NCI-H2171 (cell line): ENCODE measurements around the gene ZNF230.
A peak's percentile ranks its signal among the peaks of the same experiment; 100 is the strongest.

Experiments
- DNase-seq: peaks from one replicate; lab custom pipeline; 2025; lab: John Stamatoyannopoulos, UW

ZNF230 gene

DNA sequence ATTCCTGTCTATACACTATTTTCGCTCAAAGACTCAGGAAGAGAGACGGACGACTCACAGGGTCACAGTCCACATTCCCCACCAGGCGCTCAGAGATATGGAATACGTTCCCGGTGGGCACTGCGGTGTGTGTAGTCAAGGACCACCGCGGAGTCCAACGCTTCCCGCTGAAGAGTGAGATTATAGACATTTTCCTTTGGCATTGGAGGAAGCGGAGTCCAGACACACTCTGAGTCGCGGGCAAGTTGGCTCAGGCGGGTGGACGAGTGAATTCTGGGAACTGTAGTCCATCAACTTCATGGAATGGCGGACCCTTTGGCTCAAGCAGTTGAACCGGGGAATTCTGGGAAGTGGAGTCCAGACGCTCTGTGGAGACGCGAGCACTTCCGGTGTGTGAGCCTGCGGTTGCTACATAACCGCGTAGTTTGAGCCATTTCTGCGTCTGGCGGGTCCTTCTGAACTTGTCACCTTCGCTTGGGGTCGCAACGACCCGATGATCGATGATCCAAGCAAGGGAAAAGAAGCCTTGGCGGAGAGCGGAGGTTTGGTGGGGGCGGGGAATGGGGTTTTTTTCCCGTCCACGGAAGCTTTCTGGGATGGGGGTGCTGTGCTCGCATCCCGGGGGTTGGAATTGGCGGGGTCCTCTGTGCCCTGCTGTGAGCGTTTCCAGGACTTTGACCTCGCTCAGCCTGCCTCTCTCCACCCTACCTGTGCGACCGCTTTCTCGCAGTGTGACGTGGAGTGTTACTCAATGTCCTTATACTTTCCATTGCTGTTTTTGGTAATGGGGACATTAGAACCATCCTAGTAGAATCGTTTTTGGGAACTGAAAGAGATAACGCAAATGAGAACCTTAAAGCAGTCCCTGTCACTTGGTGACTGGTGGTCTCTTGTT lies at the start of gene ZNF230:
Gene ZNF230, plus strand, starts transcription at position 392 of the 895 bp plus-strand sequence. CDS start 4,122 bp downstream, outside the sequence.
- DNase-seq: peak; percentile 92

DNA sequence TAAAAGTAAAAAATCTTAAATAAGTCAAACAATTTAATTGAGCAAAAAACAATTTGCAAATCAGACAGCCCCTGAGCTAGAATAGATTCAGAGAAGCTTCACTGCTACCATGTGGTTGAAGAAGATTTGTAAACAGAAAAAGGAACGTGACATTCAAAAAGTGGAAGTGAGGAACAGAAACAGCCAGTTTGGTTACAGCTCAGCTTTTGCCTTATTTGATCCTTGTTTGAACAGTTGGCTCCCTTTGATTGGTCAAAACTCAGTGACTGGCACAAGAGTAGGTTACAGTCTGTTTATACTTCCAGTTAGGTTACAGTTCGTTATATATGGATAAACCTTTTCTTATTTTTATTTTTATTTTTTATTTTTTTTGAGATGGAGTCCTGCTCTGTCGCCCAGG lies 45.9 kb upstream of the ZNF230 start:
- DNase-seq: no peak

DNA sequence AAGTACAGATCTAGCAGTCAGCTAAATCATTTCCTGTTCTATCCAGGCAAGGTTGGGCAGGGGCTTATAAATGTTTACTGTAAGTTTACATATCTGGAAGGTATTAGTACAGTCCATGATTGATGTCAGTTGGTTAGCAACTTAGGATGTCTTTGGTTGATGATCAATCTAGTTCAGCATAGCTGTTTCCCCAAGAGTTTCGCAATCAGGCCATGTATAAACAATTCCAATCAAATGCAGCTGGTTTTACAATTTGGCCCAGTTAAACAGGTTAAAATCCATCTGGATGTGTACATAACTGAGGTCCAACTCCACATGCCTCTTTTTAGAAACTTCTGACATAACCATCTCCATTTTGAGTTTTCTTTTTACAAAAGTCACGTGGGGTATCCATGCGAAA lies 44.9 kb upstream of the ZNF230 start:
- DNase-seq: no peak

DNA sequence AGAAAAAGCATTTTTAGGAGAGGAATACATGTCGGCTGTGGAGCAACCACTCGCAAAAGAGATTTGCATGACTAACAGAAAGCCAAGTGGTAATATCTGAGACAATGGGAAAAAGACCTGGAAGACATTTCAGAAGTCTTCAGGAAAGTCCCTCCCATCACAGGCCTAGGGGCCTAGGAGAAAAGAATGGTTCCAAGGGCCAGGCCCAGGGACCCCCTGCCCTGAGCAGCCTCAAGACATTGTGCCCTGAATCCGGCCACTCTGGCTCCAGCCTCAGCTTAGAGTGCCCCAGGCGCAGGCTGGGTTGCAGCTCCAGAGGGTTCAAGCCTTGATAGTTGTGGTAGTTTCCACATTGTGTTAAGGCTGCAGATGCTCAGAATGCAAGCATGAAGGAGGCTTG lies 42.3 kb upstream of the ZNF230 start:
- DNase-seq: no peak

DNA sequence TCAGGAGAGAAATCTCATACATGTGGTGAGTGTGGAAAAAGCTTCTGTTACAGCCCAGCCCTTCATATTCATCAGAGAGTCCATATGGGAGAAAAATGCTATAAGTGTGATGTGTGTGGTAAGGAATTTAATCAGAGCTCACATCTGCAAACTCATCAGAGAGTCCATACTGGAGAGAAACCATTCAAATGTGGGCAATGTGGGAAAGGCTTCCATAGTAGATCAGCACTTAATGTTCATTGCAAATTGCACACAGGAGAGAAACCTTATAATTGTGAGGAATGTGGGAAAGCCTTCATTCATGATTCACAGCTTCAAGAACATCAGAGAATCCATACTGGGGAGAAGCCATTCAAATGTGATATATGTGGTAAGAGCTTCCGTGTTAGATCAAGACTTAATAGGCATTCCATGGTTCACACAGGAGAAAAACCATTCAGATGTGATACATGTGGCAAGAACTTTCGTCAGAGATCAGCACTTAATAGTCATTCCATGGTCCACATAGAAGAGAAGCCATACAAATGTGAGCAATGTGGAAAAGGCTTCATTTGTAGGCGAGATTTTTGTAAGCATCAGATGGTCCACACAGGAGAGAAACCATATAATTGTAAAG lies 36.6 kb upstream of the ZNF230 start:
- DNase-seq: no peak

DNA sequence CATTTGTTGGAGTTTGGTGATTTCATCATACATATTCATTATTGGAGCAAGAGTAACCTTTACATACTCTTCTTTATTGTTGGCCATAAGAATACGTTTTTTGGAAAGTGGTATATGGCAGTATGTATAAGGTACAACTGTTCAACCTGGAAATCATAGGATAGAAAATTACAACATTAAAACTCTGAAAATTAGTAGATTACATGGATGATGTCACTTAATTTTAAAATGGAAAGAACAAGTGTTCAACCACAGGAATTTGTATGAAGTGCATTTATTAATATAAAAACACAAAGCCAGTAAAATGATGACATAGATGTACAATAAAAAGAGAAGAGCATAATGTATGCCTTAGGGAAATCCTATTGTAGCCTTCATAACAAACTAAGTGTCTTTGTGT lies 26.0 kb upstream of the ZNF230 start:
- DNase-seq: no peak

DNA sequence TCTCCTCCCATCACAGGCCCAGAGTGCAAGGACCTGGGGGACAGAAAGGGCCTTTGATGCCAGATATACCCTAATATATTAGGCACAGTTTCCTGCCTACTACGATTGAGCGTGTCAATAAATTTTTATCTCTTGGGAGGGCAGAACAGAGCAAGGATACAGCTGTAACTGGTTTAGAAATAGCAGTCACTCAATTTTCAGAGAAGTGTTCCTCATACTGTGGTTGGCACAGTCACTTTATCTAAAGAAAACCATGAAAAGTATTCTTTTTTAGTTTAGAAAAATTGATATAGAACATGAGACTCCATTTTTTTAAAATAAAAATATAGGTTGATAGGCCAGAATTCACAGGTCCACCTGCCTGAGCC lies 19.2 kb upstream of the ZNF230 start:
- DNase-seq: no peak

DNA sequence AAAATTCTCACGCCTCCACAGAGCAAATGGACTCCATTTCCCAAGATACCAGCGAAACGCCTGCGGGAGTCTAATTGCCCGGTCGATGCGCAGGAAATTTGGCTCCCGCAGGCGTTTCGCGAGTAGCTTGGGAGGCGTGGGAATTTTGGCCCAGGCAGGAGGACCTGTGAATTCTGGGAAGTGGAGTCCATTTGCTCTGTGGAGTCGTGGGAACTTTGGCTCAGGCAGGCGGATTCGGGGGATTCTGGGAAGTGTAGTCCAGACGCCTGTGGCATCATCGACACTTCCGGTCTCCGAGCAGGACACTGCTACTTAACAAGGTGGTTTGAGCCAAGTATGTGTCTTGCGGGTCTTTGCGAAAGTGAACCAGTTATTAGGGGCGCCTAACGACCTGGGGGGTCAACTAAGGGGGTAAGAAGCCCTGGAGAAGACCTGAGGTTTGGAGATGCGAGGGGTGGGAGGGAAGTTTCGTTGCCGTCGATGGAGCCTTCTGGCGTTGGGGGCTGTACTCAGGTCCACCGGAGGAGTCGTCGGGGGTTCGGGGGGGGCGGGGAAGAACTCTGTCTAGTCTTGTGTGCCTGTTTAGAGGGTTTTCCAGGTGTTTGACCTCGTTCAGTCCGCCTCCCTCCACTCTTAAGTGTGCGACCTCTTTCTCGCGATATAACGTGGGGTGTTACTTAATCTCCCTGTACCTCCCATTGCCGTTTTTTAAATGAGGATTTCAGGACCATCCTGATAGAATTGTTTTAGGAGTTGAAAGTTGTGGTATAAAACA lies 18.7 kb upstream of the ZNF230 start, which contains the start of gene ZNF155:
Gene ZNF155, plus strand, starts transcription at position 277 of the 775 bp plus-strand sequence. CDS start 4,356 bp downstream, outside the sequence.
- DNase-seq: peak; percentile 96

DNA sequence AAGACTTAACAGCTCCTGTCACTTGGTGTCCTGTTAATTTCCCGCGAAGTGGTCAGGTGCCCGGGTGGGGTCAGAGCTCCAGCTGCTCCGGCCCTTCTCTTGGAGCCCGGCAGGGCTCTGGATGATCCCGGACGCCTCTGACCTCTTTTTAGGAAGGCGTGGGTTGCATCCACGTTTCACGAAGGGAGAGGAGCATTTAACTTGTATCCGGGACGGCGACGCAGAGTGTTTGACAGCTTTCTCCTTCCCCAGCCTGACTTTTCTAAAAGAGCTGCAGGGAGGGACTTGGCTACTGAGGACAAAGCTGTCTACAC lies 18.1 kb upstream of the ZNF230 start:
- DNase-seq: no peak

DNA sequence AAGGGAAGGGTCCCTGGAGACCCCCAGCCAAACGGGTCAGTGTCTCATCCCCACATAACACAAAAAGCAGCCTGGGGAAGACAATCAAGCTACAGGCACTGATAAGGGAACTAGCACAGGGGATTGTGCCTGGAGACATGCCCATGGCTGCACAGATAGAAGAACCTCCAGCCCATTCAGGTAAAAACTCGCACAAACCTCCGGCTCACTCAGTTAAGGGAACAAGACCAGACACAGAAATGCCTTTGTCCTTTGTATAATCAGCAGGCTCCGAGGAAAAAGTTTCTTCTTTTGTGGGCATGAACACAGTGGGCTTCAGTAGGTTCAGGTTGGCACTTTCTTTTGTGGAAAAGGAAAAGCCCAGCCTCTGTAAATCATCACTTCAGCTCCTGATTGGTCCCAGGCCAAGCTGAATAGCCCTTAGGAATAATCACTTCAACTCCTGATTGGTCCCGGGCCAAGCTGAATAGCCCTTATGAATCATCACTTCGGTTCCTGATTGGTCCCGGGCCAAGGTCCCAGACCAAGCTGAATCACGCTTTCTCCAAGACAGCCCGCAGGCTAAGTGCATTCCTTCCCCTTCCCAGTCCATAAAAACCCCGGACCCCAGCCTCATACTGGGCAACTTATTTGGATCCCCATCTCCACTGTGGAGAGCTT lies 5.0 kb upstream of the ZNF230 start:
- DNase-seq: no peak

DNA sequence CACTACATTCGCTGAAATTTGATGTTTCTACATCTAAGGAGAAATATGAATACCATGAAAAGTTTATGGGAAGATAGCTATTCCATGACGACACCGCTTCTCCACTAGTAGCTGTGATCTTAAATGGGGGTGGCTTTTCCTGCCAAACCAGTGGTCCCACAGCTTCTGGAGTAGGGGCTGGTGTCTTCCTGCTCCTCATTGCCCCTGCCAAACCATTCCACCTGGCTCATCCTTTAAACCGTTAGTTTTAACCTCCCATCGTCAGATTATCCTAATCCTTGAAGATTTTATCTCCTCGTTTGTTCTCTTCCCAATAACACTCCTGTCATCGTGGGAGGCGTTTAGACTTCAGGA lies 568 bp upstream of the ZNF230 start:
- DNase-seq: no peak

DNA sequence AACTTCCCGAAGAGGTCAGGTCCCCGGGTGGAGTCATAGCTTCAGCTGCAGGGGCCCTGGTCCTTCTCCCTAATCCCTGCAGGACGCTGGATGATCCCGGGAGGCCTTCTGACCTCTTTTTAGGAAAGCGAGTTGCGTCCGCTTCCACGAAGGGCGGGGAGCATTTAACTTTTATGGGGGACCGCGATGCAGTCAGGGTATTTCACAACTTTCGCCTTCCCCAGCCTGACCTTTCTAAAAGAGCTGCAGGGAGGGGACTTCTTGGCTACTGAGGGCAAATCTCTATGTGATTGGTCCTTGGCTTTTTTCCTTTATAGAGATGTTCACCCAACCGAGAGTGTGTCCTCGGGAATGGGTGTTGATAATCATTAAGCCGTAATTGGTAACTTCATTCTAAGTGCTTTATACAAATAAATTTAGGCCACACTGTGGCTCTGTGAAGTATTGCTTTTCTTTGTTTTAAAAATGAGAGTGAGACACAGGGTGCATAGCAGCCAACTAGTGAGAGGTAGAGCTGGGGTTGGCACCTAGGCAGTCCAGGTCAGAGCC lies 778 bp downstream of the ZNF230 start:
- no peak for DNase-seq

DNA sequence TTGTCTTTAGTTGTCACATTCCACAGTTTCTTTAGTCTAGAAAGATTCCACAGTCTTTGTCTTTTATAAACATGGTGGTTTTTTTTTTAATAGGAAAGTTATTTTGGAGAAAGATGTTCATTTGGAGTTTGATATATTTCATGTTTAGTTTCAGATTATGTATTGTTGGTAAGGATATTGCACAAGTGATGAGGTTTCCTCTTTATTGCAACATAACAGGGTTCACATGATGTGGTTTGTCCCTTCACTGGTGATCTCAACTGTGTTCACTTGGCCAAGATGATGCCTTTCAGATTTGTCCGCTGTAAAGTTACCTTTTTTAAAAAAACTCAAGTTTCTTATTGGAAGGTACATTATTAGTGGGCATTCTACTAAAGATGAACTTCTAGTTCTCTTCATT lies 3.2 kb downstream of the ZNF230 start:
- DNase-seq: no peak

DNA sequence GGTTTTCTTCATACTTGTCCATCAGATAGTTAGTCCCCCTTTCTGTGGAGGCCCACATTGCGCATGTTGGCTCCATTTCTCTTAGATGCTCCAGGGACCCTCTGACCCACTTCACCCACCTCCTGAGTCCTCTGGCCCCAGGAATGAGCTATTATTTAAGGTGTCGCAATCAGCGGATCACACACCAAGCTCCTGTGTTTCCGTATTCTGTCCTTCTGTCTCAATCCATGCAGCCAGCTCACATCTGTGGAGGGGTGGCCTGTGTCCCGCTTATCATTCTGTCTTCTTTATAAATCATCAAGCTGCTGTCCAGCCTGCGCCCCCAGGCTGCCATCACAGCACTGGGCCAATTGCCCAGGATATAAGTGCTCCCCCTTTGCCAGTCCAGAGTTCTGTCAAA lies 4.7 kb downstream of the ZNF230 start:
- no peak for DNase-seq

DNA sequence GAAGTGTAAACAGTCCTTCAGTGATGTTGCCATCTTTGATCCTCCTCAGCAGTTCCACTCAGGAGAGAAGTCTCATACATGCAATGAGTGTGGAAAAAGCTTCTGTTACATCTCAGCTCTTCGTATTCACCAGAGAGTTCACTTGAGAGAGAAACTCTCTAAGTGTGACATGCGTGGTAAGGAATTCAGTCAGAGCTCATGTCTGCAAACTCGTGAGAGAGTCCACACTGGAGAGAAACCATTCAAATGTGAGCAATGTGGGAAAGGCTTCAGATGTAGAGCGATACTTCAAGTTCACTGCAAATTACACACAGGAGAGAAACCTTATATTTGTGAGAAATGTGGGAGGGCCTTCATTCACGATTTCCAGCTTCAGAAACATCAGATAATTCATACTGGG lies 7.7 kb downstream of the ZNF230 start:
- no peak for DNase-seq

DNA sequence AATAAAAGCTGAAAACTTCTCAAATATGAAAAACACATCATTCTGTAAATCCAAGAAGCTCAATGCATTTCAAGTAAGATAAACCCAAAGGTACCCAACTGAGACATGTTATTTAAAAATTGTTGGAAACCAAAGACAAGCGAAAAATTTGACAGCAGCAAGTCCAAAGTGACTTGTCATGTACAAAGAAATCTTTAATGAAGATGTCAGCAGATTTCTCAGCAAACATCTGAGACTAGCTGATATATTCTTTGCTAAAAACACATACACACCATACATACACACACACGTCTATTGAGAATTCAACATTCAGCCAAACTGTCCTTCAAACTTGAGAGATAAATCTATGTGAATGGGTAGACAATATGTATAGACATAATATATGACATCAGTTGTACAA lies 16.7 kb downstream of the ZNF230 start:
- DNase-seq: no peak

DNA sequence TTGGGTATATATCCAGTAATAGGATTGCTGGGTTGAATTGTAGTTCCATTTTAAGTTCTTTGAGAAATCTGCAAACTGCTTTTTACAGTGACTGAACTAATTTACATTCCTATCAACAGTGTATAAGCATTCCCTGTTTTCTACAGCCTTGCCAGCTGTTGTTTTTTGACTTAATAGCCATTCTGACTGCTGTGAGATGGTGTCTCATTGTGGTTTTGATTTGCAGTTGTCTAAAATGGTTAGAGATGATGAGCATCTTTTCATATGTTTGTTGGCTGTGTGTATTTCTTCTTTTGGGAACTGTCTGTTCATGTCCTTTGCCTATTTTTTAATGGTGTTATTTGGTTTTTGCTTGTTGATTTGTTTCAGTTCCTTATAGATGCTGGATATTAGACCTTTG lies 18.5 kb downstream of the ZNF230 start:
- DNase-seq: no peak

DNA sequence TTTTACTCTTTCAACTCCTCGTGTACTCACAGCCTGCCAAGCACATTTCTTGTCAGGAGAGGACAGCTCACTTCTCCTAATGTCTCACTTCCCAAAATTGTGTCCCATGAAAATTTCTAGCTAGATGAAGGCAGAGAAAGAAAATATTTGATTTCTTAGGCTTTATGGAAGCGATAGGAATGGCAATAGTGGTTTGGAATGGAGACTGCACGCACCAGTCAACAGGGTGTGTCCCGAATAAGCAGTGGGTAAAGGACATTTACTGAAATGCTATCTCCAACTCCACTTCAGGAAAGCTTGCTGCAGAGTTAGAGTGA lies 22.1 kb downstream of the ZNF230 start:
- no peak for DNase-seq

DNA sequence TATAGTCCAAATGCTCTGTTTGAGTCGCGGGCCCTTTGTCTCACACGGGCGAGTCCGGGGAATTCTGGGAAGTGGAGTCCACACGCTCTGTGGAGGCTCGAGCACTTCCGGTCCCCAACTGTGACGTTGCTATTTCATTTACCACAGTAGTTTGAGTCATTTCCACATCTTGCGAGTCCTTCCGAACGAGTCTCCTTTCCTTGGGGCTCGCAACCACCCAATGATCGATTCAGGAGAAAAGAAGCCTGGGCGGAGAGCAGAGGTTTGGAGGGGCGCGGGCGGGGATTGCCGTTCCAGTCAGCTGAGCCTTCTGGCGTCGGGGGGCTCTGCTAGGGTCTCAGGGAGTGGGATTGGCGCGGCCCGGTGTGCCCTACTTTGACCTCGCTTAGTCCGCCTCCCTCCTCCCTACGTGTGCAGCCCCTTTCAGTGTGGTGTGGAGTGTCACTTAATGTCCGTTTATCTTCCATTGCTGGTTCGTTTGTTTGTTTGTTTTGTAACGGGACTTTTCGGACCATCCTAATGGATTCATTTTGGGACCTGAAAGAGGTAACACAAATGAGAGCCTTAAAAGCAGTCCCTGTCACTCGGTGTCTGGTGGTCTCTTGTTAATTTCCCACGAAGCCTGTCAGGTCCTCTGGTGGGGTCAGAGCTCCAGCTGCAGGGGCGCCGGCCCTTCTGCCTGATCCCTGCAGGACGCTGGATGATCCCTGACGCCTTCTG lies 22.6 kb downstream of the ZNF230 start, which contains the start of gene ZNF222:
Gene ZNF222, plus strand, starts transcription at position 163 of the 720 bp plus-strand sequence. Its CDS starts 58 bp downstream, at position 221.
- peak; percentile 69 for DNase-seq

DNA sequence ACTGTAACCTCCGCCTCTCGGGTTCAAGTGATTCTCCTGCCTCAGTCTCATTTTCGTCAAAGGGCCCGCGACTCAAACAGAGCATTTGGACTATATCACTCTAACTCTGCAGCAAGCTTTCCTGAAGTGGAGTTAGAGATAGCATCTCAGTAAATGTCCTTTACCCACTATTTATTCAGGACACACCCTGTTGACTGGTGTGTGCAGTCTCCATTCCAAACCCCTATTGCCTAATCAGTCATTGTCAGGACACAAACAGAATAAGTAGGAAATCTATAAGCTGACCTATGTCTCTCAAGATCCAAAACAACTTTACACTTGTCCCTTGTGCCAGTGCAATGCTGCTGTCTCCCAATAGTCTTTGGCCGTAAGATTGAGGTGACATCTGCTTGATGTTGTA lies 23.9 kb downstream of the ZNF230 start:
- DNase-seq: no peak

DNA sequence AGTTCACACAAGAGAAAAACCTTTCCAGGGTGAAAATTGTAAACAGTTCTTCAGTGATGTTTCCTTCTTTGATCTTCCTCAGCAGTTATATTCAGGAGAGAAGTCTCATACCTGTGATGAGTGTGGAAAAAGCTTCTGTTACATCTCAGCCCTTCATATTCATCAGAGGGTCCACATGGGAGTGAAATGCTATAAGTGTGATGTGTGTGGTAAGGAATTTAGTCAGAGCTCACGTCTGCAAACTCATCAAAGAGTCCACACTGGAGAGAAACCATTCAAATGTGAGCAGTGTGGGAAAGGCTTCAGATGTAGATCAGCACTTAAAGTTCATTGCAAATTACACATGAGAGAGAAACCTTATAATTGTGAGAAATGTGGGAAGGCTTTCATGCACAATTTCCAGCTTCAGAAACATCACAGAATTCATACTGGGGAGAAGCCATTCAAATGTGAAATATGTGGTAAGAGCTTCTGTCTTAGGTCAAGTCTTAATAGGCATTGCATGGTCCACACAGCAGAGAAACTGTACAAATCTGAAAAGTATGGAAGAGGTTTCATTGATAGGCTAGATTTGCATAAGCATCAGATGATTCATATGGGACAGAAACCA lies 29.3 kb downstream of the ZNF230 start:
- no peak for DNase-seq
